SK-N-SH (cell line): ENCODE results near the gene KRTAP19-7. TPM values are rescaled to one million over a fixed set of nuclear protein-coding genes. Genes with fewer than 3 reads are reported as not detected.

Source experiments
- CTCF ChIA-PET: fragments of 300-600, 350-600 bp; formaldehyde crosslinking; extraction: SDS; loops from one replicate; lab custom pipeline; 2021; lab: Yijun Ruan, JAX
- POLR2A ChIA-PET: fragments of 350-600 bp; sonication (Branson Sonifier 250); formaldehyde crosslinking; extraction: SDS; loops from one replicate; lab custom pipeline; 2020; ENCODE audit warnings: antibody characterized with exemption, inconsistent platforms; lab: Yijun Ruan, JAX
- DNase-seq: peaks from one replicate; pipeline ENCODE4 v3.0.0; 2012
- H2AFZ ChIP-seq: fragments of 200-600 bp; sonication (generic); 2 replicates; pipeline ENCODE4 v1.8.1; 2016; ENCODE audit warnings: antibody characterized with exemption, mild to moderate bottlenecking, low read depth
- H3F3A ChIP-seq: fragments of 200-600 bp; sonication (generic); replicated peaks from 2 replicates; pipeline ENCODE3; 2016; ENCODE audit warnings: antibody characterized with exemption, mild to moderate bottlenecking; ENCODE audit not compliant: insufficient read depth
- H3K27ac ChIP-seq, 2 experiments: fragments of 200-500 bp in 1 of 2; fragments of 200-600 bp in 1 of 2; sonication (Bioruptor generic) in 1 of 2; sonication (generic), shearing (Covaris generic) in 1 of 2; 2 replicates each; pipeline versions ENCODE4 v1.5.1 to v1.6.1; 2014 to 2016; ENCODE audit warnings: low read depth in 2 of 2, inconsistent platforms in 1 of 2, low read length in 1 of 2, mild to moderate bottlenecking in 1 of 2, mixed read lengths in 1 of 2
- H3K27me3 ChIP-seq: fragments of 200-600 bp; sonication (generic), shearing (Covaris generic); 2 replicates; pipeline ENCODE4 v1.6.1; 2016; ENCODE audit warnings: mixed run types; ENCODE audit not compliant: insufficient read depth
- H3K36me3 ChIP-seq, 2 experiments: fragments of 200-500 bp in 1 of 2; fragments of 200-600 bp in 1 of 2; sonication (Bioruptor generic) in 1 of 2; sonication (generic) in 1 of 2; replicated peaks in 1 of 2; 2 replicates each; pipeline versions ENCODE3 to v1.5.1; 2014 to 2016; ENCODE audit warnings: low read length in 1 of 2, mild to moderate bottlenecking in 1 of 2; ENCODE audit not compliant: insufficient read depth in 2 of 2, control insufficient read depth in 1 of 2
- H3K4me1 ChIP-seq, 2 experiments: fragments of 200-500 bp in 1 of 2; fragments of 200-600 bp in 1 of 2; sonication (Bioruptor generic) in 1 of 2; sonication (generic), shearing (Covaris generic) in 1 of 2; 2 replicates each; pipeline versions ENCODE4 v1.5.1 to v1.6.1; 2014 to 2016; ENCODE audit warnings: low read depth in 1 of 2, low read length in 1 of 2, mixed run types in 1 of 2; ENCODE audit not compliant: insufficient read depth in 2 of 2, control insufficient read depth in 1 of 2
- H3K4me2 ChIP-seq: fragments of 200-600 bp; sonication (generic), shearing (Covaris generic); 2 replicates; pipeline ENCODE4 v1.6.1; 2017; ENCODE audit warnings: mixed run types
- H3K4me3 ChIP-seq, 2 experiments: fragments of 200-500 bp in 1 of 2; fragments of 200-600 bp in 1 of 2; sonication (Bioruptor generic) in 1 of 2; sonication (generic), shearing (Covaris generic) in 1 of 2; 2 replicates each; pipeline versions ENCODE4 v1.5.1 to v1.8.1; 2014 to 2016; ENCODE audit warnings: low read depth in 2 of 2, inconsistent platforms in 1 of 2, low read length in 1 of 2, mild to moderate bottlenecking in 1 of 2, mixed read lengths in 1 of 2, moderate library complexity in 1 of 2
- H3K79me2 ChIP-seq: fragments of 200-600 bp; sonication (generic); 2 replicates; pipeline ENCODE4 v1.8.1; 2017; ENCODE audit warnings: mild to moderate bottlenecking; ENCODE audit not compliant: insufficient read depth
- H3K9ac ChIP-seq: fragments of 200-600 bp; sonication (generic); 2 replicates; pipeline ENCODE4 v1.6.1; 2017; ENCODE audit warnings: mixed run types
- H3K9me2 ChIP-seq: fragments of 200-600 bp; sonication (generic); 2 replicates; pipeline ENCODE4 v1.6.1; 2017; ENCODE audit warnings: mixed run types
- H3K9me3 ChIP-seq: fragments of 200-600 bp; sonication (generic); 2 replicates; pipeline ENCODE4 v1.6.1; 2017; ENCODE audit warnings: mixed run types, mild to moderate bottlenecking, moderate library complexity
- H4K20me1 ChIP-seq: fragments of 200-600 bp; sonication (generic); 2 replicates; pipeline ENCODE4 v1.6.1; 2017; ENCODE audit warnings: mild to moderate bottlenecking, mixed run types; ENCODE audit not compliant: insufficient read depth
- ELF1 ChIP-seq: IDR thresholded peaks from 2 replicates; pipeline ENCODE4 v1.4.0; 2012
- EP300 ChIP-seq, 2 experiments: IDR thresholded peaks; 2 replicates each; pipeline versions ENCODE4 v1.4.0 to v1.6.1; 2012; ENCODE audit warnings: borderline replicate concordance in 1 of 2, low read depth in 1 of 2, low read length in 1 of 2
- FOSL2 ChIP-seq: IDR thresholded peaks from 2 replicates; pipeline ENCODE4 v1.4.0; 2012; ENCODE audit warnings: low read depth, mild to moderate bottlenecking, moderate library complexity, borderline replicate concordance
- FOXM1 ChIP-seq: IDR thresholded peaks from 2 replicates; pipeline ENCODE4 v1.4.0; 2012; ENCODE audit warnings: low read depth, mild to moderate bottlenecking
- GABPA ChIP-seq: IDR thresholded peaks from 2 replicates; pipeline ENCODE4 v1.4.0; 2012; ENCODE audit warnings: low read depth, mild to moderate bottlenecking
- IRF3 ChIP-seq: fragments of 150-350 bp; IDR thresholded peaks from 2 replicates; pipeline ENCODE4 v1.6.1; 2016; ENCODE audit warnings: mild to moderate bottlenecking, low read depth, low read length
- PBX3 ChIP-seq: IDR thresholded peaks from 2 replicates; pipeline ENCODE4; 2012
- RCOR1 ChIP-seq: fragments of 150-350 bp; IDR thresholded peaks from 2 replicates; pipeline ENCODE4 v1.6.1; 2017; ENCODE audit warnings: antibody characterized with exemption, low read length
- REST ChIP-seq: IDR thresholded peaks from 2 replicates; pipeline ENCODE4 v1.6.1; 2012; ENCODE audit warnings: mild to moderate bottlenecking, low read depth, low read length, moderate library complexity
- RXRA ChIP-seq: IDR thresholded peaks from 2 replicates; pipeline ENCODE4 v1.4.0; 2012; ENCODE audit warnings: low read depth, mild to moderate bottlenecking, borderline replicate concordance
- SIN3A ChIP-seq: IDR thresholded peaks from 2 replicates; pipeline ENCODE4 v1.6.1; 2012; ENCODE audit warnings: low read depth, mild to moderate bottlenecking, low read length, moderate library complexity, borderline replicate concordance
- SMC3 ChIP-seq: IDR thresholded peaks from 2 replicates; pipeline ENCODE4 v1.6.1; 2012; ENCODE audit warnings: low read depth, low read length, improper control_type of control experiment
- TAF1 ChIP-seq: IDR thresholded peaks from 2 replicates; pipeline ENCODE4 v1.6.1; 2012; ENCODE audit warnings: low read depth, mild to moderate bottlenecking, low read length, moderate library complexity, borderline replicate concordance
- YY1 ChIP-seq: IDR thresholded peaks from 2 replicates; pipeline ENCODE4 v1.4.0; 2012; ENCODE audit warnings: low read depth, mild to moderate bottlenecking
- WGBS: methylation state at CpG from one replicate; pipeline ENCODE4 v1.1.6; 2017; ENCODE audit warnings: low lambda C conversion rate; 5-methylcytosine and 5-hydroxymethylcytosine counted together
- polyA plus RNA-seq, 3 experiments: library from polyadenylated mRNA; depleted of rRNA; stranded (reverse); fragments of >200 nt; gene quantifications; 2 replicates each; pipeline ENCODE4 v1.2.3, GENCODE V29; 2012

KRTAP19-7 gene
- polyA plus RNA-seq, 1 of the 3 experiments (the other 2 are of a cell fraction) = not detected

GRCh38 chr21:30563072-30563471 lies 2.0 kb upstream of the KRTAP19-7 start (continued):
- TF ChIP-seq SMC3 (no peak), REST (no peak), GABPA (no peak), SIN3A (no peak), RXRA (no peak)

GRCh38 chr21:30561957-30562356 lies 843 bp upstream of the KRTAP19-7 start:
- Histone ChIP-seq H3K4me3 (no peak overlapping the region), H3K36me3 (no peaks in the 10 kb centered on the region), H3K9me3 (no peaks in the 10 kb centered on the region), H2AFZ (no peak overlapping the region), H3K9me2 (no peaks in the 10 kb centered on the region), H3K4me2 (no peak overlapping the region), H3K27me3 (no peaks in the 10 kb centered on the region), H3F3A (no peaks in the 10 kb centered on the region), H3K79me2 (no peaks in the 10 kb centered on the region)
- CTCF ChIA-PET = no interaction called here
- WGBS = 0% methylated on average over 2 of the region's 2 CpGs
- no peak for TF ChIP-seq ELF1
- TF ChIP-seq PBX3 = no peak
- TF ChIP-seq FOXM1 = no peak
- no peak for TF ChIP-seq YY1
- no peak for TF ChIP-seq TAF1
- no peak for TF ChIP-seq RCOR1
- TF ChIP-seq FOSL2 = no peak
- TF ChIP-seq EP300 (IDR thresholded peaks at IDR 0.05; ENCODE audit: borderline replicate concordance in 1 of 2, low read depth in 1 of 2, low read length in 1 of 2) = no peak
- TF ChIP-seq, all 33 proteins: peak for 0
- no peak for DNase-seq
- Histone ChIP-seq H3K4me1 (no peaks in the 10 kb centered on the region), H4K20me1 (no peaks in the 10 kb centered on the region), H3K9ac (no peak overlapping the region), H3K27ac (no peak overlapping the region)
- POLR2A ChIA-PET = no interaction called here

GRCh38 chr21:30555095-30555494 lies 6.0 kb downstream of the KRTAP19-7 start:
- Histone ChIP-seq H3K36me3 (no peaks in the 10 kb centered on the region), H3F3A (no peaks in the 10 kb centered on the region), H4K20me1 (no peaks in the 10 kb centered on the region), H3K79me2 (no peaks in the 10 kb centered on the region), H3K9ac (no peak overlapping the region), H3K4me1 (no peaks in the 10 kb centered on the region), H3K9me2 (no peaks in the 10 kb centered on the region), H2AFZ (peak overlapping the region; percentile 5; the same call in 1 of the 2 replicates), H3K4me2 (no peak overlapping the region), H3K27ac (no peak overlapping the region), H3K4me3 (no peak overlapping the region), H3K9me3 (no peaks in the 10 kb centered on the region), H3K27me3 (no peaks in the 10 kb centered on the region)
- ChIA-PET POLR2A (no interaction called here), CTCF (no interaction called here)
- TF ChIP-seq IRF3 = no peak
- DNase-seq = no peak
- 2% methylated on average over 2 of the region's 2 CpGs for WGBS
